Hepatocyte (in vitro differentiated cells): ENCODE data around the gene PIEZO1. TPM values are rescaled to one million over a fixed set of nuclear protein-coding genes. Genes with fewer than 3 reads are reported as not detected.

ENCODE experiments used
- DNase-seq: peaks from one replicate; pipeline ENCODE4 v3.0.0-alpha.2; 2016; ENCODE audit warnings: low spot score
- H2AFZ ChIP-seq: fragments of 200-600 bp; sonication (generic); 2 replicates; pipeline ENCODE4 v1.6.0; 2016; ENCODE audit warnings: antibody characterized with exemption, mild to moderate bottlenecking
- H3K27ac ChIP-seq: fragments of 200-600 bp; sonication (generic); 2 replicates; pipeline ENCODE4 v1.5.1; 2016; ENCODE audit warnings: mild to moderate bottlenecking
- H3K27me3 ChIP-seq: fragments of 200-600 bp; sonication (generic); 2 replicates; pipeline ENCODE4 v1.6.1; 2016
- H3K36me3 ChIP-seq: fragments of 200-600 bp; sonication (generic); replicated peaks from 2 replicates; pipeline ENCODE4 v1.5.1; 2016; ENCODE audit warnings: low read depth; ENCODE audit not compliant: insufficient read depth
- H3K4me1 ChIP-seq: fragments of 200-600 bp; sonication (generic); 2 replicates; pipeline ENCODE4 v1.5.1; 2016; ENCODE audit warnings: mild to moderate bottlenecking, moderate library complexity; ENCODE audit not compliant: insufficient read depth
- H3K4me2 ChIP-seq: fragments of 200-600 bp; sonication (generic); 2 replicates; pipeline ENCODE4 v1.6.0; 2016
- H3K4me3 ChIP-seq: fragments of 200-600 bp; sonication (generic); 2 replicates; pipeline ENCODE4 v1.5.1; 2016; ENCODE audit warnings: mild to moderate bottlenecking
- H3K79me2 ChIP-seq: fragments of 200-600 bp; sonication (generic); 2 replicates; pipeline ENCODE4 v1.6.0; 2017; ENCODE audit warnings: mild to moderate bottlenecking
- H3K9me2 ChIP-seq: fragments of 200-600 bp; sonication (generic); replicated peaks from 2 replicates; pipeline ENCODE4 v1.6.0; 2017; ENCODE audit warnings: mild to moderate bottlenecking; ENCODE audit not compliant: insufficient read depth
- H3K9me3 ChIP-seq: fragments of 200-600 bp; sonication (generic); 2 replicates; pipeline ENCODE4 v1.5.1; 2016; ENCODE audit warnings: low read depth, mild to moderate bottlenecking
- H4K20me1 ChIP-seq: fragments of 200-600 bp; sonication (generic); 2 replicates; pipeline ENCODE4 v1.6.0; 2016; ENCODE audit warnings: mild to moderate bottlenecking; ENCODE audit not compliant: insufficient read depth, poor library complexity, severe bottlenecking
- CTCF ChIP-seq: fragments of 200-600 bp; sonication (generic); IDR thresholded peaks from 2 replicates; pipeline ENCODE4 v1.5.1; 2016; ENCODE audit warnings: antibody characterized with exemption, mild to moderate bottlenecking; ENCODE audit not compliant: poor library complexity
- EZH2 ChIP-seq: fragments of 200-600 bp; sonication (generic); IDR thresholded peaks from 2 replicates; pipeline ENCODE4 v1.6.1; 2016; ENCODE audit warnings: antibody characterized with exemption, mild to moderate bottlenecking, borderline replicate concordance
- EZH2phosphoT487 ChIP-seq: fragments of 200-600 bp; sonication (generic); IDR thresholded peaks from one replicate; pipeline ENCODE4 v1.6.1; 2018; ENCODE audit warnings: antibody characterized with exemption, mild to moderate bottlenecking, low read depth, moderate library complexity; ENCODE audit not compliant: unreplicated experiment, severe bottlenecking
- WGBS: methylation state at CpG from one replicate; pipeline ENCODE4 v1.1.6; 2016; ENCODE audit warnings: low lambda C conversion rate; ENCODE audit errors: missing lambda C conversion rate; 5-methylcytosine and 5-hydroxymethylcytosine counted together
- polyA plus RNA-seq: library from polyadenylated mRNA; unstranded; fragments of >200 nt; fragmentation: Nextera tagmentation; extraction: Ambion mirVana; gene quantifications from 2 replicates; pipeline ENCODE4 v1.2.1, GENCODE V29; 2016
- total RNA-seq: library from RNA; depleted of rRNA; stranded (reverse); fragments of >200 nt; gene quantifications from 2 replicates; pipeline ENCODE4 v1.2.3, GENCODE V29; 2014

The PIEZO1 gene
- total and polyA plus RNA-seq, 2 experiments from 2014 or later: 70.6 to 77.0 TPM

- no peak for TF ChIP-seq EZH2
- TF ChIP-seq EZH2phosphoT487: no peak
- TF ChIP-seq CTCF: no peak
- Histone ChIP-seq H3K27ac (no peak overlapping the region), H4K20me1 (no peaks in the 10 kb centered on the region), H3K79me2 (no peaks in the 10 kb centered on the region), H2AFZ (no peak overlapping the region), H3K9me2 (no peaks in the 10 kb centered on the region), H3K4me1 (no peaks in the 10 kb centered on the region), H3K27me3 (no peaks in the 10 kb centered on the region), H3K4me2 (no peak overlapping the region), H3K36me3 (no peaks in the 10 kb centered on the region), H3K4me3 (no peak overlapping the region), H3K9me3 (no peaks in the 10 kb centered on the region)
- DNase-seq: no peak
- 94% methylated on average over 22 of the region's 29 CpGs for WGBS
Measured at GRCh38 chr16:88719267-88719932, 65.6 kb downstream of the PIEZO1 start.

GRCh38 chr16:88718178-88718577, 66.8 kb downstream of the PIEZO1 start:
- WGBS: 98% methylated on average over 11 of the region's 11 CpGs
- Histone ChIP-seq H3K4me1 (no peaks in the 10 kb centered on the region), H2AFZ (no peak overlapping the region), H3K36me3 (no peaks in the 10 kb centered on the region), H3K9me3 (no peaks in the 10 kb centered on the region), H3K4me3 (no peak overlapping the region), H4K20me1 (no peaks in the 10 kb centered on the region), H3K4me2 (no peak overlapping the region), H3K27ac (no peak overlapping the region), H3K27me3 (no peaks in the 10 kb centered on the region), H3K79me2 (no peaks in the 10 kb centered on the region), H3K9me2 (no peaks in the 10 kb centered on the region)
- DNase-seq: no peak
- TF ChIP-seq CTCF: no peak
- TF ChIP-seq EZH2: no peak
- TF ChIP-seq EZH2phosphoT487: no peak

GRCh38 chr16:88716601-88717001, 68.4 kb downstream of the PIEZO1 start:
- no peaks in the 10 kb centered on the region for H3K36me3 ChIP-seq

More at GRCh38 chr16:88716601-88717001, 68.4 kb downstream of the PIEZO1 start:
- Histone ChIP-seq H3K27ac (no peak overlapping the region), H2AFZ (no peak overlapping the region), H3K4me2 (no peak overlapping the region), H3K4me3 (no peak overlapping the region), H3K79me2 (no peaks in the 10 kb centered on the region), H3K4me1 (no peaks in the 10 kb centered on the region), H3K9me3 (no peaks in the 10 kb centered on the region), H3K9me2 (no peaks in the 10 kb centered on the region), H4K20me1 (no peaks in the 10 kb centered on the region), H3K27me3 (no peaks in the 10 kb centered on the region)
- over 99% methylated on average over 21 of the region's 21 CpGs for WGBS
- no peak for DNase-seq
- TF ChIP-seq EZH2phosphoT487 (no peak), EZH2 (no peak), CTCF (no peak)
